GDM1 (cell line): Measurements from ENCODE around the gene HRAS.

Source experiments
- DNase-seq: peaks from one replicate; lab custom pipeline; 2025; lab: John Stamatoyannopoulos, UW

Gene HRAS

DNA sequence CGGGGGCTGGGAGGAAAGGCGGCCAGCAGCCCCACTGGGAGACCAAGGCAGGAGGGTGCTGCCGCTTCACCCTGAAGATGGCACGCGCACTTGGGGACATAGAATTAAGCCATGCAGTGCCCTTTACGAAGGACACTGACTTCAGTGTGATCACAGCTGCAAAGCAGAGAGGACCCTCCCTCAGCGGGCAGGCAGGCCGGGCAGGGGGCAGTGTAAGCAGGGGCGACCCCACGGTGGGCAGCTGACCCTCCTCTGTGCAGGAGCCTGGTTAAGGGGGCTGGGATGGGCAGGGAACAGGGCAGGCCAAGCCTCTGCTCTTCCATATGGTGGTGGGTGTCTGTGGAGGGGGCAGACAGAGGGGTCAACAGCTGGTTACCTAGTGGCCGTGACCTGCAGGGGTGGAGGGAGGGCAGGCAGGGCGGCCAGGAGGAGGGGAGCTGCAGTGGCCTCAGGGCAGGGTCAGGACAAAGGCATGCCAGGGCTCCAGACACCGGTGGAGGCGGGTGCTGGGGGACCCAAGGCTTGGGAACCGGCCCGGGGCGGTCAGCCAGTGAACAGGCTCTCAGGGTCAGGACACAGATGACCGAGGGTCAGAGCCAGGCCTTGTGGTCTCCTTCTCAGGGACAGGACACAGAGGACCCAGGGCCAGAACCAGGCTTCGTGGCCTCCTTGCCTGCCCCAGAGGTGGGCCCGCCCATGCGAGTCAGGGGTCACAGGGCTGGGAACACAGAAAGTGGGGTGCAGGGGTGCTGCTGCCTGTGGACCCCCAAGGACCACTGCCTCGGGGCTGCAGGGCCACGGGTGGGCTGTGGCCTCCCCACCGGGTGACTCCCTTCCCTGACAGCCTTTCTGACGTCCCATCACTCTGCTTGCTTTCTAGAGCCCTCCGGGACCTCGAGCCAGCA, 18.0 kb upstream of the HRAS start:
- no peak for DNase-seq

DNA sequence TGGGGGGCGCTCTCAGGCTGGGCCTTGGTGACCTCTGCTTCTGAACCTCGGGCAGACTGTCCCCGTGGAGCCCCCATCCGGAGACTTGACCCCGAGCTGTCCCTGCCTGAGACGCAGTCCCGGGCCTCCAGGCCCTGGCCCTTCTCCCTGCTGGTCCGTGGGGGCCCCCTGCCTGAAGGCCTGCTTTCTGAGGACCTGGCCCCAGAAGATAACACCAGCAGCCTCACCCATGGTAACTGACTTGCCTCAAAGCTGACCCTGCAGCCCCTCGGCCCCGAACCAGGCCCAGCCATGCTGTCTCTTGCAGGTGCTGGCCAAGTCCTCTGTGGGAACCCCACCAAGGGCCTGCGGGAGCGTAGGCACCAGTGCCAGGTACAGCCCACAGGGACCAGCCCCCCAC, 16.2 kb upstream of the HRAS start:
- DNase-seq: no peak

DNA sequence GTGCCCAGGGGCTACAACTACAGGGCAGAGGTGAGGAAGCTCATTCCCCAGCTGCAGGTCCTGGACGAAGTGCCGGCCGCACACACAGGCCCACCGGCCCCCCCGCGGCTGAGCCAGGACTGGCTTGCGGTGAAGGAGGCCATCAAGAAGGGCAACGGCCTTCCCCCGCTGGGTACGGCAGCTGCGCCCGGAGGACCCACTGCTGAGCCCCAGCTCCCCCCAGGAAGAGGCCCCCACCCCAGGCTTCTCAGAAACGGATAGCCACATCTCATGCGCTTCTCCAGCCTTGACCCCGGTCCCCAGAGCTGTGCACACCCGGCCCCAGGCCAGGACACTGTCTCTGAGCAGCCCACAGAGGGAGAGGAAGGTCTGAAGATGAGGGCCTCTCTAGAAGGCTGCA, 15.8 kb upstream of the HRAS start:
- no peak for DNase-seq

DNA sequence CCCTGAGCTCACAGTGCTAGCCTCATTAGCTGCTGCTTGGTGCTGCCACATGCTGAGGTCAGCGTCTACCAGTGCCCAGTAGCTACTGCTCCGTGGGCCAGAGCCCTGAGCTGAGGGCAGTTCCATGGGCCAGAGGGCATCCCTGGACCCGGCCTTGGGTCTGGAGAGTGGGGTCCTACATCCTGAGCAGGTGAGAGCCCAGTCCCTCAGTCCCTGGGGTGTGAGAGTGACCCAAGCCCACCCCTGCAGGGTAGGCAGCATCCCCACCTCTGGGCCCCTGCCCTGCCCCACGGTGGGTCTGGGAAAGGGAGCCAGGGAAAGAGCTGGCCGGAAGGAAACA, 15.3 kb upstream of the HRAS start:
- no peak for DNase-seq

DNA sequence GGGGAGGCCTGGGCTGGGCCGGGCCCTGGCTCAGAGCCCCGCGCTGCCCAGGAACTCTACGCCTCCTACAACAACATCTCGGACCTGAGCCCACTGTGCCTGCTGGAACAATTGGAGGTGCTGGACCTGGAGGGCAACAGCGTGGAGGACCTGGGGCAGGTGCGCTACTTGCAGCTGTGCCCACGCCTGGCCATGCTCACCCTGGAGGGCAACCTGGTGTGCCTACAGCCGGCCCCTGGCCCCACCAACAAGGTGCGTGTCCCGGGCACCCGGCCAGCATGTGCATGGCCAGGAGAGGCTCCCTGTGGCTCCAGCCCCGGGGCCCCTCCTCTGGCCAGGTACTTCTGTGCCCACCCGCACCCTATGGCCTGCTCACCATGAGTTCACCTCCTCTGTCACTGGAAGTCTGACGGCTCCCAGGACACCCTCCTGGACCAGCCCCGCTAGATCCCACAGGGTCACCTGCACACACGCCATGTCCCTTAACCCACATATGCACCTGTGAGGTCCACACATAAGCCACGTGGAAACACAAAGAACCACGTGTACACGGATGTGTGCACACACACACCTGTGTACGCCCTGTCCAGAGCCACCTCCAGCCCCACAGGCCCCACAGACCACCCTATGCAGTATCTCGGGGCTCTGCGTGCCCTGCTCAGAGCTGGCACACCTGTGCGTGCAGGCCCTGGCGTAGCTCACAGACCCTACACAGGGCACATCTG, 14.8 kb upstream of the HRAS start:
- DNase-seq: no peak

DNA sequence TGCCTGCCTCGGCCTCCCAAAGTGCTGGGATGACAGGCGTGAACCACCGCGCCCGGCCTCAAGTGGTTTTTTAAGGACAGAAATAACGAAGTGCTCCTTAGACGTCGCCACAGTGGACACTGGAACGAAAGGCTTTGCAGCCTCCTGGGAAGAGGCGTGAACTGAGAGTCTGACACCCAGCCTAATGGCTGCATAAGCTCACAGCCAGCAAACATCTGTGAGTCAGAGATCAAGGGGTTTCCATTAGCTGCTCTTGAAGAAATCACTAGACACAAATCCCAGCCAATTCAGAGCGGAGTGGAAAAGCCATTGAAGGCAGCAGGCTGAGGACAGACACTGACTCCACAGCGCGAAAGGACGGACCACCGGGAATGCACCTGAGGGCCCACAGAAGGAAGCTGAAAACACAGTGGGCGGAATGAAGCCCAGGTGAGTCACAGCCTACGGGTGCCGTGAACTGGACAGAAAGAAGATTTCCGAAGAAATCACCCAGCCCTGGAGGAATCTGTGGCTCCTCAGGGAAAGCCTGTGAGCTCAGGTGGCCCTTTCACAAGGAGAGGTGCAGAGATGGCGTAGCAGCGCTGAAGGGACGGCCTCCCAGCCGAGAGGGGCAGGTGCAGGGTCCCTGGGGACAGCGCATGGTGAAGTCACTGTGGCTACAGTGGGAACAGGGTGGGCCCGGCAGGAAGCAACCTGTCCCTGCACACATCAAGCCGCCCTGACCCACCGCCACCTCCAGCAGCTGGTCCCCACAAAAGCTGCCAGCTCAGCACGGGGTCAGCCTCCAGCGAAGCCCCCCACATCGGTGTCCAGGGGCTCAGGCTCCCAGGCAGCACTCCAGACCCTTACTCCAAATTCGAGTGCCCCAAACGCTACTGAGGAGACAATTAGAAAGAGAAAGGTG, 13.6 kb upstream of the HRAS start:
- no peak for DNase-seq

DNA sequence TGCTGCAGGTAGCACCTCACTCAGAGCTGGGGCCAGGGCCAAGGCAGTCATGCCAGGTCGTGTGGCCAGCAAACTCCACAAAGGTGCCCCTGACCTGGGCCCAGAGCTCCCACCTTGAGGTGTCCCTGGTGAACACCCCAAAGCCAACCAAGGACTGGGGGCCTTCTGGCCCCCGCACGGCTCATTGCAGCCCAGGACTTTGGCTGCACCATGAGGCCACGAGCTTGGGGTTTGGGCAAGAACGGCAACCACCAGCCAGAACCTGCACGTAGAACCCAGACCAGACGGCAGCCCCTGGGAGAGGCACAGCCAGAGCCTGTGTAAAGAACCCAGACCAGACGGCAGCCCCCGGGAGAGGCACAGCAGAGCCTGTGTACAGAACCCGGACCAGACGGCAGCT, 9.8 kb upstream of the HRAS start:
- no peak for DNase-seq

DNA sequence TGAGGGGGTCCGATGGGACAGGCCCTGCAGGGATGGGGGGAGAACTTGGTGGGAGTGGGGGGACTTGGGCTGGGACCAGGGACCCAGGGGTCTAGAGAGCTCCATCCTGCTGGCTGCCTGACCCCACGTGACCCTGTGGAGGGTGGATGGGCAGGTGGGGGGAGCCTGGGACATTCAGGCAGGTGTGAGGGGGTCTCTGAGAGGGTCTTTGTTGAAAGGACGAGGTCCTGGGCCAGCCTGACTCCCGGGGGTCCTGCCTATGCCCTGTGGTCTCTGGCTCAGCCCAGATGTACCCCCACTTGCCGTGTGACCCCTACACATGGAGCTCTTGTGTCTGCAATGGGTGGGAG, 9.4 kb upstream of the HRAS start:
- no peak for DNase-seq

DNA sequence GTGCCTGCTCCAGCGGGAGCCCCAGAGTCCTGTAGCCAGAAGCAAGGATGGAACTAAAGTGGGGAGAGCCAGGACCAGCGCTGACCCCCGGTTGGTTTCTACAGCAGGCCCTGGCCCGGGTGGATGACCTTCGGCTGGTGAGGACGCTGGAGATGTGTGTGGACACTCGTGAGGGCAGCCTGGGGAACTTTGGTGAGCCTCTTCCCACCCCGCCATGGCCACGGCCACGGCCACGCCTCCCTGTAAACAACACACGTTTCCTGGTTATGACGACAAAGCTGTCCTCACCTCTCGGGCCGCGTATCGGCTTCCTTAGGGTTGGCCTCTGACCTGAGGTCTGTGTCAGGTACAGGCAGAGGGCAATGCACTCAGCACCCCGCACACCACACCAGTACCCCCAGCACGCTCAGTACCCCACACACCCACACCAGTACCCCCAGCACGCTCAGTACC, 6.1 kb upstream of the HRAS start:
- no peak for DNase-seq

DNA sequence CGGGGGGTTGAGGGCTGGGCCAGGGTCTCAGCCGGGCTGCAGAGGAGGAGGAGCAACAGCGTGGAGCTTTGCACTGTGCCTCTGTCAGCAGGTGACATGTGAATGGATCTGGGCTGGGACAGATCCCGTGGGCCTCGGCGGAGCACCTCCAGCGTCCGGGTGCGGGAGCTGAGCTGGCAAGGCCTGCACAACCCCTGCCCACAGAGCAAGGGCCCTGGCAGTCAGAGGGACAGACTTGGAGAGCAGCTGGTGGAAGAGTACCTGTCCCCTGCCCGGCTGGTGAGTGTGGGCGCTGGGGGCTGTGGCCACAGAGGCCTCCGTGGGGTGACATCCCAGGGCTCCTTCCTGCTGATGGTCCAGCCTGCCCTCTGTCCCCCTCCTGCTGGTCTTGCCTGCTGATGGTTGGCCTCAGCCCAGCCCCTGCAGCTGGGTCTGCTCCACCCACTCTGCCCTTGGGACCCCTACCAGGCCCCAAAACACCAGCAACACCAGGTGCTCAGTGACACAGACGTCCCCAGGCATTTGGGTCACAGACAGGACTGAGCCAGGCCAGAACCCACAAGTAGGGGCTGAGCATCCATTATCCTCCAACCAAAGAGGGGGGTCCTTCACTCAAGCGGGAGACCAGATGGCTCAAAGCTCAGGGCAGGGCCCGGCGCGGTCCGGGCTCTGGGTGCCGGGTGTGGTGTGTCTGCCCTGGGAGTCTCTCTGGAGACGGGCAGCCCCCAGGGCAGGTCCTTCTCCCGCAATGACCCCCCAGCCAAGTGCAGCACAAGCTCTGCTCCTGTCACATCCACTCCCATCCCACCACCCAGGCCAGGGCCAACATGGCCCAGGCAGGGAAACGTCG, 5.4 kb upstream of the HRAS start:
- DNase-seq: no peak

DNA sequence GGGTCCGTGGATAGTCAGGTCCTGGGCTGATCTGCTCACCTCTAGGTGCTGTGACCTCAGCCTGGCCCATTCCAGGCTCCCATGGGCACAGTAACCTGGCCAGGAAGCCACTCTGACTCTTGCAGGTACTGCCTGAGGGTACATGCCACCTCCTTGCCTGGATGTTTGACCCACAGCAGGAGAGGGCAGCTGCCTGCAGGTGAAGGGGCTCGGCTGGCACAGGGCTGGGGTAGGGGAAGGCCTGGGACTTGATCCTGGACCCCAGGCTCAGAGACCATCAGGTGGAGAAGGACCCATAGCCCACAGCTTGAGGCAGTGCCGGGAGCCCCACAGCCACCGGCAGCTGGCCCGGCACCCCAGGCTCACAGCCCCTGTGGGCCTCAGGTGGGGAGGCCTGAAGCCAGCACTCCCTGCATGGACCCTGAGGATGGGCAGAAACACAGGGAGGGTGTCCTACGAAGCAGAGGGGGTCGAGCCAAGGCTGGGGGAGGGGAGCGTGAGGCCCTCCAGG, 4.7 kb upstream of the HRAS start:
- no peak for DNase-seq

DNA sequence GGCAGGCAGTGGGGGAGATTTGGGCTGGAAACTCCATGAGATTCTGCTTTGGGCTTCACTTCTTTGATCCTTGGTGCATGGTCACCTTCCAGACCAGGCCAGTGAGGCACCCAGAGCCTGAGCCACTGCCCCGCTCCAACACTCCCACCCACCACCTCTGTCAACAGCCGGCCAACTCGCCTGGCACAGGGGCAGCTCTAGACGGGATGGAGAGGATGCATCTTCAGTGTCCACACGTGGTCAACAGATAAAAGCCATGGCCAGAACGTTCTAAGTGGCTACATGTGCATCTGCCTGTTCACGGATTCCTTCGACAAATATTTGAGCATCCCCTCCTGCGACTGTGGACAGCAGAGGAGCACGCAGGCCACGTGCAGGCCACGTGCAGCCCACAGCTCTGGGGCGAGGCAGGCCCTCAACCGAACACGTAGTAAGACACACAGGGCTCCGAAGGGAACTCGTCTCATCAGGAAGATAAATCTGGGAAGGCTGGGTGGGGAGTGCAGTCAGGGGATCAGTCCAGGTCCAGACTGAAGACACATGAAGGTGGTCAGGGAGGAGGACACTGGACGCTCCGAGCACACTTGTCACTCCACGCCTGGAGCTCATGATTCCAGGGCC, 3.2 kb upstream of the HRAS start:
- DNase-seq: no peak

DNA sequence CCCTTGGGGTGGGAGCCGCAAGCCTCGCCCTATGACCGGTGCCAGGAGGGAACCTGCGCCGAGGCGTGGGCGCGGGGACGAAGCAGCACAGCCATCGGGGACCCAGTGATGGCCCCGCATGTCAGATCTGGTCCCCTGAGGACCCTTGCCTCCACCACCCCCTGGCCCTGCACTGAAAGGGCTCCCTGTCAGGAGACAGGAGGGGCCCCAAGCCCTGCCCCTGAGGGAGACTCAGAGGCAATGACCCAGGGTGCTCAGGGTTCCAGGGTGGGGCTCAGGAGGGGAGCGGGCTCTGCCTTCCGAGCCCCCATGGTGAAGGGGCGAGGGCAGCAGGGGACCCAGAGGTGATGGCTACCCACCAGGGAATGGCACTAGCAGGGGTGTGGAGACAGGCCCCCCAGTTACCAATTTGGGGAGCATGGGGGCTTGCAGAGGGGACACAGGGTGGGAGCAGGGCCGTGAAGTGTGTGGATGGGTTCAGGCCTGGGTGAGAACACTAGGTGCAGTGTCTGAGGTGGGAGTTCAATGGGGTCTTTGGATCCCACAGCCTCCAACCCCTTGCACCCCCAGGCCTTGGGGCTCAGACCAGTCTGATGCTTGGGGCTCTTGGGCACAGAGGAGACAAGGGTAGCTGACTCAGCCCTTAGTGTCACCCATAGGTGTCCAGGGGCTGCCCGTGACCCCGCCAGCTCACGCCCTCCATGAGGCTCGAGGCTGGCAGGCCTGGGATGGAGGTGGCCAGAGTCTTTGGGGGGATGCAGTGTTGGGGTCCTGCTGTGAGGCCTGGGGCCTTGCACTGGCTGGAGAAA, 2.5 kb upstream of the HRAS start:
- DNase-seq: no peak

DNA sequence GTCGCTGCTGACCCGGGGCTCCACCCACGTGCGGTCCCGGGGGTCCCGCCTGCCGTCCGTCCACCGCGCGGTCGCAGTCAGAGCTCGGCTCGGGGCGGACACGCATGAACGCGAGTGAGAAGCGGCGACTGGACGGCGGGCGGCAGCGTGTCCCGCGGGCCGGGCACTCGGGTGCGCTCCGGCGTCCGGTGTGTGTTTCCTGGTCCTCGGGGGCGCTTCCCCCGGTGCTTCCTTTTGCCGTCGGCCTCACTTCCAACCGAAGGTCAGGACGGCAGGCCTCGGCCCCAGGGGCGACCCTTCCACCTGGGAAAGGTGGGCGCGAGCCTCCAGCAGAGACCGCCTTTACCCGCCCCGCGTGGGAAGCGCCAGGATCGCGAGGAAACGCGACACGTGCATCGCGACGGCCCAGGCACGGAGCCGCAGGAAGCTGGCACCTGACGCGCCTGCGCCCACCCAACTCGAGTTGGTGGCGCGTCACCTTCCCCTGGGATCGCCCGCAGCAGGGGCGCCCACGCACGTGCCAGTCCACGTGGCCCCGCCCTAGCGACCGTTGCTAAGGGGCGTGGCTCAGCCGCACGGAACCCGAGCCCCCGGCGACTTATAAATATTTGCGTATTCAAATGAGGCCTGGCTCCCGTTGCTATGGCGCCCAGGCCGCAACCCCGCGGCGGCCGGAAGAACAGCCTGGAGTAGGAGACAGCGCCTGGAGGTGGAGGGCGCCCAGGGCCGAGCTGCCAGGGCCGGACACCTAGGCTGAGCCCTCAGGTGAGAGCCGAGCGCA, 1.7 kb upstream of the HRAS start, which contains the start of gene LRRC56:
Gene LRRC56, plus strand, starts transcription at position 687 of the 781 bp plus-strand sequence. CDS start 3,158 bp downstream, outside the sequence.
- DNase-seq: peak; percentile 89

DNA sequence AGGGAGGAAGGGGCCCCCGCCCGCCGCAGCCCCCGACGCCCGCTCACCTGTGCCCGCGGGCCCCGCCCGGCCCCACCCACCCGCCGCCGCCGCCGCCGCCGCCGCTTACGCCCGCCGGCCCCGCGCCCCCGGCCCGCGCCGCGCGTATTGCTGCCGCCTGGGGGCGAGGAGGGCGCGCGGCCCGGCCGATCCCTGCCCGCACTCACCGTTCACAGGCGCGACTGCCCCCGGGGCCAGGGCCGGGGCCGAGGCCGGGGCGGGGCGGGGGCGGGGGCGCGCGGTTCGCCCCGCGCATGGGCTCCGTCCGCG, 212 bp downstream of the HRAS start:
- no peak for DNase-seq

DNA sequence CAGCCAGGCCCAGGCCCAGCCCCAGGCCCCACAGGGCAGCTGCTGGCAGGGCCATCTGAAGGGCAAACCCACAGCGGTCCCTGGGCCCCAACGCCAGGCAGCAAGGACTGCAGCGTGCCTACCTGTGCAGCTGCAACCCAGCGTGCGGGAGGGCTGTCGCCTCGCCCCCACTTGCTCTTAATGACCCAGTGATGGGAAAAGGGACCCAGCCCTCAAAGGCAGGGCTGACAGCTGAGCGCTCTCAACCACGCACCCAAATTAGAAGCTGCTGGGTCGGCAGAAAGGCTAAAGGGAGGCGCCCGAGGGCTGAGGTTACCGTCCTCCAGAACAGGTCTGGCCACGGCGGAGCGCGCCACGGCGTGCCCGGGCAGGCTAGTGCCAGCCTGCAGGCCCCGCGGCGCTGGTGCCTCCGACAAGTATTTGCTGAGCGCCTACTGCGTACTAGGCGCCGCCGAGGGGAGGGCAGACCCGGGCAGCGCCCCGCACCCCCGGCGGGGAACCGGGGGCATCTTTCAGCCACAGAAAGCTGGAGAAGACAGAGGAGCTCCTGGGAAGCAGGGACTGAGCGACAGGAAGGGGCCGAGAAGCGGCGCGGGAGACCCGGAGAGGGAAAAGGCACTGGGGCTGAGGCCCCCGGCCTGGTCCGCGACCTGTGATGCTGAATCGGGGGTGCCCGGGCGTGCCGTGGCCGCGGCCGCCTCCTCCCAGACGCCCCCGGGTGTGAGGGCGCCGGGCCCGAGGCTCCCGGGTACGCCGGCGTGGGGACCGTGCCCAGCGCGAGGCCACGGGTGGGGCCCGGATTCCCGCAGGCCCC, 773 bp downstream of the HRAS start:
- no peak for DNase-seq

DNA sequence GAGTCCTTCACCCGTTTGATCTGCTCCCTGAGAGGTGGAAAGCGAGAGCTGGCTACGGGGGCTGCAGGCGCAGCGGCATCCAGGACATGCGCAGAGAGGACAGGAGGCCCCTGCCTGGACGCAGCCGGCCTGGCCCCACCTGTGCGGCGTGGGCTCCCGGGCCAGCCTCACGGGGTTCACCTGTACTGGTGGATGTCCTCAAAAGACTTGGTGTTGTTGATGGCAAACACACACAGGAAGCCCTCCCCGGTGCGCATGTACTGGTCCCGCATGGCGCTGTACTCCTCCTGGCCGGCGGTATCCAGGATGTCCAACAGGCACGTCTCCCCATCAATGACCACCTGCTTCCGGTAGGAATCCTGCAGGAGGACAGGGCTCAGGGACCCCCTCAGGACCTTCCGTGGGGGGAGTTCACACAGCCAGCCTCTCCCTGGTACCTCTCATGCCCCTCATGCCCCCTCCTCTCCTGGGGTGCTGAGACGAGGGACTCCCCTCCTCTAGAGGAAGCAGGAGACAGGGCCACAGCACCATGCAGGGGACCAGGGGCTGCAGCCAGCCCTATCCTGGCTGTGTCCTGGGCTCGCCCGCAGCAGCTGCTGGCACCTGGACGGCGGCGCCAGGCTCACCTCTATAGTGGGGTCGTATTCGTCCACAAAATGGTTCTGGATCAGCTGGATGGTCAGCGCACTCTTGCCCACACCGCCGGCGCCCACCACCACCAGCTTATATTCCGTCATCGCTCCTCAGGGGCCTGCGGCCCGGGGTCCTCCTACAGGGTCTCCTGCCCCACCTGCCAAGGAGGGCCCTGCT, 1.6 kb downstream of the HRAS start:
- no peak for DNase-seq
